GM19463 (cell line): ENCODE data around the gene TSPYL6.

ENCODE experiments used
- ATAC-seq: cut with Tn5 transposase; IDR thresholded peaks from one replicate; pipeline ENCODE4 v1.9.1; 2021; ENCODE audit warnings: mild to moderate bottlenecking, moderate library complexity; ENCODE audit not compliant: unreplicated experiment

Gene TSPYL6

GRCh38 chr2:54259413-54260240 is 3.6 kb upstream of the TSPYL6 start:
- peak; percentile 96 for ATAC-seq

GRCh38 chr2:54258166-54258565 is 2.1 kb upstream of the TSPYL6 start:
- ATAC-seq, result no peak

- no peak for ATAC-seq
These were observed 569 bp downstream of the TSPYL6 start for GRCh38 chr2:54255230-54256090.

GRCh38 chr2:54254180-54254579 is 1.8 kb downstream of the TSPYL6 start:
- no peak for ATAC-seq

GRCh38 chr2:54249629-54250028 is 6.4 kb downstream of the TSPYL6 start:
- no peak for ATAC-seq

GRCh38 chr2:54247115-54247514 is 8.9 kb downstream of the TSPYL6 start:
- no peak for ATAC-seq

GRCh38 chr2:54240515-54241469 is 15.2 kb downstream of the TSPYL6 start:
- no peak for ATAC-seq

GRCh38 chr2:54239427-54239826 is 16.6 kb downstream of the TSPYL6 start:
- ATAC-seq, result no peak

- ATAC-seq, result no peak
These were observed 18.6 kb downstream of the TSPYL6 start for GRCh38 chr2:54237428-54237827.

GRCh38 chr2:54233832-54234649 is 22.0 kb downstream of the TSPYL6 start:
- ATAC-seq, result no peak

GRCh38 chr2:54228945-54229344 is 27.1 kb downstream of the TSPYL6 start:
- ATAC-seq, result no peak

GRCh38 chr2:54227798-54228197 is 28.2 kb downstream of the TSPYL6 start:
- no peak for ATAC-seq

GRCh38 chr2:54226260-54226659 is 29.8 kb downstream of the TSPYL6 start:
- ATAC-seq, result no peak

GRCh38 chr2:54224997-54225396 is 31.0 kb downstream of the TSPYL6 start:
- ATAC-seq, result no peak

GRCh38 chr2:54213082-54213481 is 42.9 kb downstream of the TSPYL6 start:
- ATAC-seq, result no peak

- no peak for ATAC-seq
These were observed 43.6 kb downstream of the TSPYL6 start for GRCh38 chr2:54212456-54212855.

- ATAC-seq, result no peak
These were observed 46.6 kb downstream of the TSPYL6 start for GRCh38 chr2:54209379-54209778.

GRCh38 chr2:54208364-54209240 is 47.4 kb downstream of the TSPYL6 start:
- no peak for ATAC-seq

GRCh38 chr2:54207666-54208195 is 48.3 kb downstream of the TSPYL6 start:
- ATAC-seq, result no peak
